Ovary (tissue), 9 donors: ENCODE measurements around the gene PDYN. TPM values are rescaled to one million over a fixed set of nuclear protein-coding genes. Genes with fewer than 3 reads are reported as not detected.

Source experiments
- DNase-seq, 5 donors: peaks; one replicate each; pipeline ENCODE4 v3.0.0-alpha.2; 2019 to 2020
- H3K27ac ChIP-seq, 2 donors: fragments of 200-600 bp; one replicate each; pipeline versions ENCODE4 v1.5.1 to v1.8.0; 2019 to 2022
- H3K27me3 ChIP-seq: fragments of 200-600 bp; one replicate; pipeline ENCODE4 v1.8.0; 2022
- H3K36me3 ChIP-seq: fragments of 200-600 bp; sonication (generic); one replicate; pipeline ENCODE4 v1.5.1; 2019
- H3K4me1 ChIP-seq: one replicate; pipeline ENCODE4 v1.8.1; 2013; ENCODE audit warnings: mild to moderate bottlenecking, moderate library complexity; ENCODE audit not compliant: insufficient read depth
- H3K4me3 ChIP-seq: fragments of 200-600 bp; sonication (generic); one replicate; pipeline ENCODE4 v1.5.1; 2017
- H3K9me3 ChIP-seq, 2 donors: fragments of 200-600 bp in 1 of 2; sonication (generic) in 1 of 2; one replicate each; pipeline versions ENCODE4 v1.5.1 to v1.8.1; 2013 to 2019; ENCODE audit warnings: mild to moderate bottlenecking in 1 of 2, moderate library complexity in 1 of 2
- CTCF ChIP-seq, 3 donors: fragments of 450-650 bp in 2 of 3; fragments of 200-600 bp in 1 of 3; IDR thresholded peaks; one replicate each; pipeline versions ENCODE4 v1.5.1 to v1.8.0; 2016 to 2022; ENCODE audit warnings: antibody characterized with exemption in 3 of 3, mild to moderate bottlenecking in 1 of 3
- EP300 ChIP-seq: sonication (generic); formaldehyde crosslinking; IDR thresholded peaks from one replicate; pipeline ENCODE4 v1.6.1; 2017; ENCODE audit warnings: antibody characterized with exemption
- POLR2A ChIP-seq: fragments of 450-650 bp; IDR thresholded peaks from one replicate; pipeline ENCODE4 v1.6.1; 2017; ENCODE audit warnings: antibody characterized with exemption, mild to moderate bottlenecking, moderate library complexity
- WGBS, 3 donors: extraction: QIAGEN DNeasy Blood & Tissue Kit in 1 of 3; methylation state at CpG; one replicate each; pipeline versions ENCODE4 v1.1.5 to v1.1.7; 2013 to 2017; 5-methylcytosine and 5-hydroxymethylcytosine counted together
- intact Hi-C, 4 donors: fragments of 100-400 bp; cut with DNase I; formaldehyde crosslinking; loops; one replicate each; pipeline versions ENCODE4 v1.11.0 to v1.15.1; 2022 to 2023
- polyA plus RNA-seq, 2 donors: library from polyadenylated mRNA; stranded (reverse); fragments of 200-250 nt in 1 of 2; fragments of 350-450 nt in 1 of 2; fragmentation: Illumina TruSeq in 1 of 2; extraction: RNeasy Lipid Tissue Mini Kit (QIAGEN cat#74804) in 1 of 2; gene quantifications; one replicate each; pipeline ENCODE4 v1.2.3, GENCODE V29; 2013 to 2014
- total RNA-seq, 7 donors: library from RNA; depleted of rRNA in 2 of 7; stranded (reverse); fragments of >200 nt in 2 of 7; fragmentation: NEBNext Ultra II Directional in 3 of 7; extraction: Animal tissue kit (Norgen Biotek cat#: 25700) in 3 of 7; gene quantifications; one replicate each; pipeline versions ENCODE4 v1.1.0 to v1.2.4, GENCODE V29; 2016 to 2023
- donor health status: DM: no; HTN: no; CAD: no; lungs with moderate emphysema.
- donor health status: DM: no; HTN: no; CAD: no.
- donor health status: Bipolar disorder and iron deficiency.
- donor health status: DM: yes; HTN: yes; CAD: no.
- donor health status: DM: no; HTN: no; CAD: no.
- donor health status: DM: yes; HTN: yes; CAD: no.

The PDYN gene
- total and polyA plus RNA-seq, 9 donors, result not detected

DNA sequence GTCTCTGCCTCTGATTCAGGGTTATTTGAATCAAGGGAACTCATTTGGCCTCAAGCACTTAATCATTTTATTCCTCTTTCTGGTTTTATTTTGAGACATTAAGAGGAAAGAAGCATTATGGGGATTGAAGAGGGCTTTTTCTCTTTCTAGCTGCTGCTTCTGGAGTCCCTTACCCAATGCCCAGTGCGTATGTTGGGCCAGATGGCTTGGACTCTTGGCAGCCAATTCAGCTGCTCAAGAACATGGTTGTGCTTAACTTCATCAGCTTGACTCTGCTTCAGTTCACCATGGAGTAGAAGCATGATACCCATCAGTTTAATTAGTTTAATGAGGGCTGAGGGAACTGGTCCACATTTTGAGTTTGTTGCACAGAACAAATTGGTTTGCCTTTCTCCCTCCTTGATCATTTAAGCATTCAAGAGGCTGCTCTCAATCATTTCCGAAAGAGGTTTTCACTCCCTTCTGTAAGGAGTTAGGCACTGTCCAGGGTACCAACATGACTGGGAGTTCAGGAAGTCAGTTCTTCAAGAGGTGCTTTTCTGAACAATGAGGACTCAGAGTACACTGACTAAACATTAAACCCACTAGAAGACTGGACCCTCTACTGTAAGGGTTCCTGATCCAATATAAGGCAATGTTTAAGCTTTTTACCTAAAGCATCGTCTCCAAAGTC, 14.6 kb downstream of the PDYN start:
- H3K4me3 ChIP-seq, result no peak overlapping the region
- H3K9me3 ChIP-seq, result no peaks in the 10 kb centered on the region
- no peaks in the 10 kb centered on the region for H3K4me1 ChIP-seq
- no peak for TF ChIP-seq POLR2A
- no peak for TF ChIP-seq CTCF (IDR thresholded peaks at IDR 0.05)
- no peak for TF ChIP-seq EP300
- H3K27me3 ChIP-seq, result no peaks in the 10 kb centered on the region
- H3K36me3 ChIP-seq, result no peaks in the 10 kb centered on the region
- WGBS, 3 donors, result 30 to 46% (median 45%) methylated on average over 3 of the region's 3 CpGs
- no peak overlapping the region for H3K27ac ChIP-seq
- no peak for DNase-seq
- intact Hi-C loops, result no loop called here

- WGBS, 3 donors, result 82 to 86% (median 85%) methylated on average over 11 of the region's 11 CpGs
- intact Hi-C loops, result no loop called here
- Histone ChIP-seq H3K4me1 (no peaks in the 10 kb centered on the region), H3K4me3 (no peak overlapping the region), H3K36me3 (no peaks in the 10 kb centered on the region), H3K27ac (no peak overlapping the region), H3K27me3 (no peaks in the 10 kb centered on the region), H3K9me3 (no peaks in the 10 kb centered on the region)
- TF ChIP-seq CTCF (IDR thresholded peaks at IDR 0.05), result no peak
- no peak for TF ChIP-seq EP300
- no peak for TF ChIP-seq POLR2A
- no peak for DNase-seq
Observed at GRCh38 chr20:1975291-1975690, 18.6 kb downstream of the PDYN start.

GRCh38 chr20:1973601-1974440, 20.0 kb downstream of the PDYN start:
- no peaks in the 10 kb centered on the region for H3K36me3 ChIP-seq
- H3K27ac ChIP-seq, result no peak overlapping the region
- TF ChIP-seq POLR2A (no peak), CTCF (IDR thresholded peaks at IDR 0.05) (no peak), EP300 (no peak)
- no peaks in the 10 kb centered on the region for H3K4me1 ChIP-seq
- intact Hi-C loops, result no loop called here
- no peak for DNase-seq
- H3K27me3 ChIP-seq, result no peaks in the 10 kb centered on the region
- 58 to 59% (median 58%) methylated on average over 15 of the region's 15 CpGs for WGBS, 3 donors
- no peak overlapping the region for H3K4me3 ChIP-seq
- H3K9me3 ChIP-seq, result no peaks in the 10 kb centered on the region

DNA sequence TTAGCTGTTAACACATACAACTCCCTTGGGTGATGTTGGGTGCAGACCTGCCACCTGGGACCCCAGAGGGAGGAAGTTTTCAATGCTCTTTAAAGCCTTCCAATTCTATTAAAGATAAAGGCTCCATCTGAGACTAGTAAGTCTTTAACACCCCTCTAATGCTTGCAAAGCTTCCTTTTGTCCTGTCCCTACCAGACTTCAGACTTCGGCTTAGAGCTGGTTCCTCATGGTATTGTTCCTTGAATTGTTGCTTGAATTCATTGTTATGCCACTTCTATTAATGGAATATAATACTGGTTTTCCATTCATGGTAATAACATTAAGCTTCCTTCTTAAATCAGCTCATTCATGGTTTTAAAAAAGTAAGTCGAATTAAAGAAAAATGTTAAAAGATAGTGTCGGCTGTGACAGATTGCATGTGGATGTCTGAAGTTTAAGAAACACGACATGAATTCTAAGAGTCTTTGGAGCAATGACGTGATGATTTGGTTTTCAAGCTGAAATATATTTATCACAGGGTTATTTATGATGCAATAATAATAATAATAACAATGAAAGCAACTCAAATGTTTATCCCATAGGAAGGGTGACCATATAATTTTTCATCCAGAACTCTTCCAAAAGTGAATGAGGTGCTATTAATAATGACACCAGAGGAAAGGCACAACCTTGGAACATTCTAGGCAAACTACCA, 21.8 kb downstream of the PDYN start:
- WGBS, 3 donors, result 69 to 77% (median 71%) methylated on average over 5 of the region's 5 CpGs
- Histone ChIP-seq H3K27ac (no peak overlapping the region), H3K4me3 (no peak overlapping the region), H3K27me3 (no peaks in the 10 kb centered on the region), H3K4me1 (no peaks in the 10 kb centered on the region), H3K9me3 (no peaks in the 10 kb centered on the region), H3K36me3 (no peaks in the 10 kb centered on the region)
- no peak for DNase-seq
- TF ChIP-seq EP300 (no peak), CTCF (IDR thresholded peaks at IDR 0.05) (no peak), POLR2A (no peak)
- intact Hi-C loops, result no loop called here
